ENCODE results near the gene PAM16. TPM values are rescaled to one million over a fixed set of nuclear protein-coding genes. Genes with fewer than 3 reads are reported as not detected.

The PAM16 gene
- total RNA-seq, 1 experiment from 2014 or later, result 104 TPM

DNA sequence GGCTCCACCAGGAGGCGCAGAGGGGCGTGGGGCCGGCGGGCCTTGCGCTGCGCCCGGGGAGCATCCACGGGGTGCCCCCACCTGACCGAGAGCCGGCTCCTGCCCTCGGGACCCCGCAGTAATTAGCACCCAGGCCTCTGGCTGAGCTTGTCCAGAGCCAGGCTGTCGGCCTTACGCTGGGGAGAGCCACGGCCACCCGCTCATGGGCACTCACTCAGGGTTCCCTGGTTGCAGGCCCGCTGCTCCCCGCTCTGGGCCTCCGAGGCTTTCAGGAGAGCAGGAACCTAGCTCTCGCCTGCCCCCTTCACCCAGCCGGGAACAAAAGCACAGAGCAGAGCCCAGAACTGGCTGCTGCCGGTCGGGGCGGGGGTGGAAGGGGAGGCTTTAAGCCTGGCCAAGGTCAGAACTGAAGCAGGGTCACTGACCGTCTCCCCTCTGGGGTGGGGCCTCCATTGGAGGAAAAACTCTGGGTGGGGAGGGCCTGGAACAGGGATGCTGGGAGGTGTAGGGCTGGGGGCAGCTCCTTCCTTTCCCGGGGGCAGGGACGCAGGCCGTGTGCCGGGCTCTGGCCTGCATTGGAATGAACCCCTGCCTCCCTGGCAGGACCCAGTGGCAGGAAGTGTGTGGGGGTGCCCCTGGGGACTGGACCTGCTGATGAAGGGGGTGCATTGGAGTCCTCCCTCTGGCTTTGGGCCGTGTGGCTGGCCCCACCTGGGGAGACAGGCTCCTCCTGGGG, 22.9 kb downstream of the PAM16 start:
- intact Hi-C loops (cut with micrococcal nuclease; ENCODE audit: unreplicated experiment) (no loop called here), in situ Hi-C loops (cut with HindIII; ENCODE audit: low pct_unique_long_range_greater_than_20kb, low sequenced_read_pairs) (no loop called here)
- CTCF ChIA-PET, result interaction anchor here (0.7 to 2.0 kb wide), 5 partner anchors 18 to 74 kb away, joined by 3 to 7 read pairs (median 5); no protein-coding TSS in a partner anchor
- ATAC-seq (peak; percentile 66), DNase-seq (ENCODE audit: low read depth, low spot score) (no peak)
- no TSS peak for BruUV-seq (replicated peaks)
- TF ChIP-seq POLR2AphosphoS5 (IDR thresholded peaks at IDR 0.05; ENCODE audit: low read depth, low read length), result no peak
- TF ChIP-seq, protein P1, sequence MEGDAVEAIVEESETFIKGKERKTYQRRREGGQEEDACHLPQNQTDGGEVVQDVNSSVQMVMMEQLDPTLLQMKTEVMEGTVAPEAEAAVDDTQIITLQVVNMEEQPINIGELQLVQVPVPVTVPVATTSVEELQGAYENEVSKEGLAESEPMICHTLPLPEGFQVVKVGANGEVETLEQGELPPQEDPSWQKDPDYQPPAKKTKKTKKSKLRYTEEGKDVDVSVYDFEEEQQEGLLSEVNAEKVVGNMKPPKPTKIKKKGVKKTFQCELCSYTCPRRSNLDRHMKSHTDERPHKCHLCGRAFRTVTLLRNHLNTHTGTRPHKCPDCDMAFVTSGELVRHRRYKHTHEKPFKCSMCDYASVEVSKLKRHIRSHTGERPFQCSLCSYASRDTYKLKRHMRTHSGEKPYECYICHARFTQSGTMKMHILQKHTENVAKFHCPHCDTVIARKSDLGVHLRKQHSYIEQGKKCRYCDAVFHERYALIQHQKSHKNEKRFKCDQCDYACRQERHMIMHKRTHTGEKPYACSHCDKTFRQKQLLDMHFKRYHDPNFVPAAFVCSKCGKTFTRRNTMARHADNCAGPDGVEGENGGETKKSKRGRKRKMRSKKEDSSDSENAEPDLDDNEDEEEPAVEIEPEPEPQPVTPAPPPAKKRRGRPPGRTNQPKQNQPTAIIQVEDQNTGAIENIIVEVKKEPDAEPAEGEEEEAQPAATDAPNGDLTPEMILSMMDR (IDR thresholded peaks at IDR 0.05), result peak; percentile 79
- POLR2A ChIA-PET, result interaction anchor here (1.0 kb wide), 1 partner anchor 9 kb away, joined by 13 read pairs; no protein-coding TSS in a partner anchor
- H3K27ac ChIP-seq (ENCODE audit: low read length), result peak overlapping the region; percentile 79
- peak overlapping the region; percentile 19 to 34; a peak in 3 of 4 replicates for H3K4me3 ChIP-seq (ENCODE audit: low read depth in 2 of 2, low read length in 2 of 2)
- no peaks in the 10 kb centered on the region for H3K27me3 ChIP-seq (ENCODE audit: control insufficient read depth, insufficient read depth, low read length)
- H3K36me3 ChIP-seq (ENCODE audit: control insufficient read depth, insufficient read depth, low read length), result peaks cover 2% of the 10 kb centered on the region; the same call in 1 of the 2 replicates
- no peaks in the 10 kb centered on the region for H3K9me3 ChIP-seq (ENCODE audit: control insufficient read depth, insufficient read depth, low read depth, low read length)
- H3K4me1 ChIP-seq (ENCODE audit: control insufficient read depth, insufficient read depth, low read length), result peaks cover 70% of the 10 kb centered on the region

DNA sequence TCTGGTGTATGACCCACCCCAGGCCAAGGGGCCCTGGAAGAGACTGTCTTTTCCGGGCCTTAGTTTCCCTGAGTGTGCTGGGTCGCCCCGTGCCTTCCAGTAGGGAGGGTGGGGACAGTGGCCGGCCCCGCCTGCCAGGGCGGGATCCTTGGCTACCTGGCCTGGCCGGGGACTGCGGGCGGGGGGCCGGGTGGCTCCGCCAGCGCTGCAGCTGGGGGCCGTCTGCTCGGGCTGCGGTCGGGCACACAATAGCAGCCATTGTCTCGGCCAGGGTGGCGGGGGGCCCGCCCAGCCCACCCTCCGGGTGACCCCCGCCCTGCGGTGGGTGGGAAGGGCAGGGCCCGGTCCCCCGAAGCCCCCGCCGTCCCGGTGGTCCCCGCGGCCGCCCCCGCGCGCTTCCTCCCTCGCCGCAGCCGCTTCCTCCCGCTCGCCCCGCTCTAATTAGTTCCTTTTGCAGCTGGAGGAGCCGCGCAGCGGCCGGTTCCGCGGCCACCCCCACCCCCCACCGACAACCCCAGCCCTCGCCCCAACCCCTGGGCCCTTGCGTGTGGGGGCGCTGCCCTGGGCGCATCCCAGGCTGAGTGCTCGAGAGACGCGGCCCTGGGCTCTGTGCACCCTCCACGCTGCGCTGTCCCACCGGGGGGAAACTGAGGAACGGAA, 23.6 kb downstream of the PAM16 start:
- H3K36me3 ChIP-seq (ENCODE audit: control insufficient read depth, insufficient read depth, low read length), result peaks cover 2% of the 10 kb centered on the region; the same call in 1 of the 2 replicates
- no peaks in the 10 kb centered on the region for H3K9me3 ChIP-seq (ENCODE audit: control insufficient read depth, insufficient read depth, low read depth, low read length)
- ATAC-seq (no peak; the same call in 1 of the 2 replicates), DNase-seq (ENCODE audit: low read depth, low spot score) (no peak)
- H3K27ac ChIP-seq (ENCODE audit: low read length), result peak overlapping the region; percentile 86
- in situ Hi-C loops (cut with HindIII; ENCODE audit: low pct_unique_long_range_greater_than_20kb, low sequenced_read_pairs) (no loop called here), intact Hi-C loops (cut with micrococcal nuclease; ENCODE audit: unreplicated experiment) (no loop called here)
- ChIA-PET CTCF (interaction anchor here (0.7 to 2.0 kb wide), 5 partner anchors 18 to 74 kb away, joined by 3 to 7 read pairs (median 5); no protein-coding TSS in a partner anchor), POLR2A (no interaction called here)
- peak overlapping the region; percentile 19 to 34; a peak in 3 of 4 replicates for H3K4me3 ChIP-seq (ENCODE audit: low read depth in 2 of 2, low read length in 2 of 2)
- no TSS peak for BruUV-seq (replicated peaks)
- no peaks in the 10 kb centered on the region for H3K27me3 ChIP-seq (ENCODE audit: control insufficient read depth, insufficient read depth, low read length)
- TF ChIP-seq POLR2AphosphoS5 (IDR thresholded peaks at IDR 0.05; ENCODE audit: low read depth, low read length) (no peak), SIN3A (IDR thresholded peaks at IDR 0.05; ENCODE audit: borderline replicate concordance, insufficient read depth, low read depth, low read length) (no peak), TCF7L2 (IDR thresholded peaks at IDR 0.05; ENCODE audit: low read depth, low read length) (no peak)
- TF ChIP-seq, protein P1 (IDR thresholded peaks at IDR 0.05), result no peak
- TF ChIP-seq, protein P2, sequence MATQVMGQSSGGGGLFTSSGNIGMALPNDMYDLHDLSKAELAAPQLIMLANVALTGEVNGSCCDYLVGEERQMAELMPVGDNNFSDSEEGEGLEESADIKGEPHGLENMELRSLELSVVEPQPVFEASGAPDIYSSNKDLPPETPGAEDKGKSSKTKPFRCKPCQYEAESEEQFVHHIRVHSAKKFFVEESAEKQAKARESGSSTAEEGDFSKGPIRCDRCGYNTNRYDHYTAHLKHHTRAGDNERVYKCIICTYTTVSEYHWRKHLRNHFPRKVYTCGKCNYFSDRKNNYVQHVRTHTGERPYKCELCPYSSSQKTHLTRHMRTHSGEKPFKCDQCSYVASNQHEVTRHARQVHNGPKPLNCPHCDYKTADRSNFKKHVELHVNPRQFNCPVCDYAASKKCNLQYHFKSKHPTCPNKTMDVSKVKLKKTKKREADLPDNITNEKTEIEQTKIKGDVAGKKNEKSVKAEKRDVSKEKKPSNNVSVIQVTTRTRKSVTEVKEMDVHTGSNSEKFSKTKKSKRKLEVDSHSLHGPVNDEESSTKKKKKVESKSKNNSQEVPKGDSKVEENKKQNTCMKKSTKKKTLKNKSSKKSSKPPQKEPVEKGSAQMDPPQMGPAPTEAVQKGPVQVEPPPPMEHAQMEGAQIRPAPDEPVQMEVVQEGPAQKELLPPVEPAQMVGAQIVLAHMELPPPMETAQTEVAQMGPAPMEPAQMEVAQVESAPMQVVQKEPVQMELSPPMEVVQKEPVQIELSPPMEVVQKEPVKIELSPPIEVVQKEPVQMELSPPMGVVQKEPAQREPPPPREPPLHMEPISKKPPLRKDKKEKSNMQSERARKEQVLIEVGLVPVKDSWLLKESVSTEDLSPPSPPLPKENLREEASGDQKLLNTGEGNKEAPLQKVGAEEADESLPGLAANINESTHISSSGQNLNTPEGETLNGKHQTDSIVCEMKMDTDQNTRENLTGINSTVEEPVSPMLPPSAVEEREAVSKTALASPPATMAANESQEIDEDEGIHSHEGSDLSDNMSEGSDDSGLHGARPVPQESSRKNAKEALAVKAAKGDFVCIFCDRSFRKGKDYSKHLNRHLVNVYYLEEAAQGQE (IDR thresholded peaks at IDR 0.05; ENCODE audit: insufficient read depth in 1 of 2, low read depth in 2 of 2, low read length in 1 of 2), result no peak
- peaks cover 77% of the 10 kb centered on the region for H3K4me1 ChIP-seq (ENCODE audit: control insufficient read depth, insufficient read depth, low read length)

Data from Panc1 (cell line).